Astrocyte (in vitro differentiated cells and primary cell): ENCODE data around the gene GUCY2C. TPM values are rescaled to one million over a fixed set of nuclear protein-coding genes. Genes with fewer than 3 reads are reported as not detected.

Source experiments
- DNase-seq: peaks from one replicate; pipeline ENCODE4 v3.0.0-alpha.2; 2010; ENCODE audit warnings: low read depth
- FAIRE-seq: peaks from 2 replicates; lab custom pipeline; 2011; peaks lifted over from hg19 to GRCh38; lab: Jason Lieb, UNC
- H2AFZ ChIP-seq: 2 replicates; pipeline ENCODE4 v1.6.0; 2012; ENCODE audit warnings: low read depth, low read length, inconsistent platforms
- H3K27ac ChIP-seq: 2 replicates; pipeline ENCODE4 v1.5.1; 2011; ENCODE audit warnings: low read depth, low read length, inconsistent platforms
- H3K27me3 ChIP-seq: 2 replicates; pipeline ENCODE4 v1.6.0; 2011; ENCODE audit warnings: low read length, inconsistent platforms; ENCODE audit not compliant: insufficient read depth
- H3K36me3 ChIP-seq: 2 replicates; pipeline ENCODE4 v1.5.1; 2011; ENCODE audit warnings: low read length, inconsistent platforms; ENCODE audit not compliant: insufficient read depth
- H3K4me1 ChIP-seq: 2 replicates; pipeline ENCODE4 v1.5.1; 2011; ENCODE audit warnings: low read length, inconsistent platforms; ENCODE audit not compliant: insufficient read depth
- H3K4me2 ChIP-seq: 2 replicates; pipeline ENCODE4 v1.6.0; 2012; ENCODE audit warnings: low read length, inconsistent platforms
- H3K4me3 ChIP-seq: 2 replicates; pipeline ENCODE4 v1.5.1; 2011; ENCODE audit warnings: low read depth, mild to moderate bottlenecking, low read length, inconsistent platforms; ENCODE audit not compliant: insufficient read depth
- H3K79me2 ChIP-seq: 2 replicates; pipeline ENCODE4 v1.6.0; 2012; ENCODE audit warnings: mild to moderate bottlenecking, low read length, inconsistent platforms; ENCODE audit not compliant: insufficient read depth
- H3K9ac ChIP-seq: 2 replicates; pipeline ENCODE4 v1.6.0; 2012; ENCODE audit warnings: mild to moderate bottlenecking, low read length, inconsistent platforms
- H3K9me3 ChIP-seq: 2 replicates; pipeline ENCODE4 v1.5.1; 2012; ENCODE audit warnings: low read depth, mild to moderate bottlenecking, low read length, inconsistent platforms; ENCODE audit not compliant: insufficient read depth
- H4K20me1 ChIP-seq: 2 replicates; pipeline ENCODE4 v1.6.0; 2012; ENCODE audit warnings: low read length, inconsistent platforms; ENCODE audit not compliant: insufficient read depth
- H3K27ac Mint-ChIP-seq: one replicate; pipeline ENCODE4 v1.8.0; 2021; ENCODE audit warnings: mild to moderate bottlenecking, mixed read lengths; ENCODE audit not compliant: unreplicated experiment
- H3K27me3 Mint-ChIP-seq: one replicate; pipeline ENCODE4 v1.8.0; 2021; ENCODE audit warnings: low read depth, mixed read lengths; ENCODE audit not compliant: unreplicated experiment
- H3K36me3 Mint-ChIP-seq: one replicate; pipeline ENCODE4 v1.8.0; 2021; ENCODE audit warnings: low read depth, mixed read lengths; ENCODE audit not compliant: unreplicated experiment
- H3K4me1 Mint-ChIP-seq: one replicate; pipeline ENCODE4 v1.8.0; 2021; ENCODE audit warnings: low read depth, mixed read lengths; ENCODE audit not compliant: unreplicated experiment
- H3K4me3 Mint-ChIP-seq: one replicate; pipeline ENCODE4 v1.8.0; 2021; ENCODE audit warnings: mild to moderate bottlenecking, moderate library complexity, mixed read lengths; ENCODE audit not compliant: unreplicated experiment
- H3K9me3 Mint-ChIP-seq: one replicate; pipeline ENCODE4 v1.8.0; 2021; ENCODE audit warnings: mild to moderate bottlenecking, mixed read lengths; ENCODE audit not compliant: unreplicated experiment
- CTCF ChIP-seq: IDR thresholded peaks from 2 replicates; pipeline ENCODE4 v1.5.1; 2011; ENCODE audit warnings: low read depth, mild to moderate bottlenecking, inconsistent platforms, low read length, moderate library complexity; ENCODE audit not compliant: insufficient read depth
- EZH2 ChIP-seq: IDR thresholded peaks from 2 replicates; pipeline ENCODE4 v1.6.1; 2012; ENCODE audit warnings: mild to moderate bottlenecking, low read length, inconsistent platforms; ENCODE audit not compliant: insufficient read depth
- total RNA-seq: library from RNA; stranded (reverse); gene quantifications from 2 replicates; pipeline ENCODE4 v1.2.1, GENCODE V29; 2021

GUCY2C gene
- total RNA-seq, 1 donor from 2014 or later: 0.09 TPM

GRCh38 chr12:14618983-14619382 is 77.4 kb downstream of the GUCY2C start:
- H3K27me3 ChIP-seq: no peaks in the 10 kb centered on the region
- peaks cover 6% of the 10 kb centered on the region for H3K27me3 Mint-ChIP-seq
- no peak overlapping the region for H3K9ac ChIP-seq
- no peaks in the 10 kb centered on the region for H3K79me2 ChIP-seq
- no peaks in the 10 kb centered on the region for H3K36me3 Mint-ChIP-seq
- H3K27ac ChIP-seq: no peak overlapping the region
- no peak for TF ChIP-seq EZH2
- peak; percentile 20 for TF ChIP-seq CTCF
- H3K9me3 Mint-ChIP-seq: peaks cover 3% of the 10 kb centered on the region
- H3K27ac Mint-ChIP-seq: no peak overlapping the region
- H4K20me1 ChIP-seq: no peaks in the 10 kb centered on the region
- H3K4me2 ChIP-seq: no peak overlapping the region
- H3K36me3 ChIP-seq: no peaks in the 10 kb centered on the region
- peak; percentile 3 for DNase-seq
- H3K4me3 ChIP-seq: no peak overlapping the region
- no peaks in the 10 kb centered on the region for H3K9me3 ChIP-seq
- no peaks in the 10 kb centered on the region for H3K4me1 ChIP-seq
- FAIRE-seq: no peak
- no peaks in the 10 kb centered on the region for H3K4me1 Mint-ChIP-seq
- no peak overlapping the region for H3K4me3 Mint-ChIP-seq
- no peak overlapping the region for H2AFZ ChIP-seq

GRCh38 chr12:14614704-14615121 is 81.7 kb downstream of the GUCY2C start:
- no peak overlapping the region for H3K4me3 ChIP-seq
- no peak overlapping the region for H3K4me2 ChIP-seq
- FAIRE-seq: no peak
- H3K27ac Mint-ChIP-seq: no peak overlapping the region
- H3K9ac ChIP-seq: no peak overlapping the region
- H2AFZ ChIP-seq: no peak overlapping the region
- H3K9me3 ChIP-seq: peaks cover 3% of the 10 kb centered on the region
- H4K20me1 ChIP-seq: no peaks in the 10 kb centered on the region
- no peak for DNase-seq
- H3K36me3 Mint-ChIP-seq: no peaks in the 10 kb centered on the region
- H3K4me1 ChIP-seq: no peaks in the 10 kb centered on the region
- H3K9me3 Mint-ChIP-seq: peaks cover 8% of the 10 kb centered on the region
- H3K27ac ChIP-seq: no peak overlapping the region
- TF ChIP-seq EZH2: no peak
- no peak for TF ChIP-seq CTCF
- no peaks in the 10 kb centered on the region for H3K36me3 ChIP-seq
- no peak overlapping the region for H3K4me3 Mint-ChIP-seq
- no peaks in the 10 kb centered on the region for H3K27me3 ChIP-seq
- no peaks in the 10 kb centered on the region for H3K79me2 ChIP-seq
- no peaks in the 10 kb centered on the region for H3K4me1 Mint-ChIP-seq
- no peaks in the 10 kb centered on the region for H3K27me3 Mint-ChIP-seq

GRCh38 chr12:14613718-14614117 is 82.7 kb downstream of the GUCY2C start:
- Mint-ChIP-seq H3K4me3 (no peak overlapping the region), H3K27ac (no peak overlapping the region), H3K9me3 (peaks cover 8% of the 10 kb centered on the region), H3K4me1 (no peaks in the 10 kb centered on the region), H3K36me3 (no peaks in the 10 kb centered on the region), H3K27me3 (no peaks in the 10 kb centered on the region)
- H2AFZ ChIP-seq: no peak overlapping the region
- no peaks in the 10 kb centered on the region for H3K79me2 ChIP-seq
- no peak overlapping the region for H3K4me3 ChIP-seq
- peaks cover 3% of the 10 kb centered on the region for H3K9me3 ChIP-seq
- no peaks in the 10 kb centered on the region for H3K27me3 ChIP-seq
- no peak for TF ChIP-seq EZH2
- no peak for TF ChIP-seq CTCF
- DNase-seq: no peak
- no peak overlapping the region for H3K9ac ChIP-seq
- no peaks in the 10 kb centered on the region for H3K36me3 ChIP-seq
- no peaks in the 10 kb centered on the region for H3K4me1 ChIP-seq
- H3K27ac ChIP-seq: no peak overlapping the region
- no peak for FAIRE-seq
- H3K4me2 ChIP-seq: no peak overlapping the region
- no peaks in the 10 kb centered on the region for H4K20me1 ChIP-seq
